Colonic mucosa (tissue), 4 donors: ENCODE results near the gene PCGF3. TPM values are rescaled to one million over a fixed set of nuclear protein-coding genes. Genes with fewer than 3 reads are reported as not detected.

Experiments used
- DNase-seq: peaks from one replicate; pipeline ENCODE4 v3.0.0-alpha.2; 2020
- H3K27ac ChIP-seq: fragments of 200-600 bp; one replicate; pipeline ENCODE4 v1.8.0; 2021
- H3K27me3 ChIP-seq: fragments of 200-600 bp; one replicate; pipeline ENCODE4 v1.8.0; 2021
- H3K36me3 ChIP-seq: fragments of 200-600 bp; one replicate; pipeline ENCODE4 v1.8.0; 2021
- H3K4me1 ChIP-seq: fragments of 200-600 bp; one replicate; pipeline ENCODE4 v1.8.0; 2021; ENCODE audit warnings: mild to moderate bottlenecking
- H3K4me3 ChIP-seq: fragments of 200-600 bp; one replicate; pipeline ENCODE4 v1.8.0; 2021
- H3K9ac ChIP-seq, 2 donors: one replicate each; pipeline ENCODE4 v1.7.0; 2013; ENCODE audit warnings: control low read depth in 2 of 2, low read depth in 2 of 2, low read length in 2 of 2
- H3K9me3 ChIP-seq: fragments of 200-600 bp; one replicate; pipeline ENCODE4 v1.8.0; 2021
- CTCF ChIP-seq: fragments of 200-600 bp; IDR thresholded peaks from one replicate; pipeline ENCODE4 v1.8.0; 2022; ENCODE audit warnings: antibody characterized with exemption, mild to moderate bottlenecking
- intact Hi-C: fragments of 100-400 bp; cut with DNase I; formaldehyde crosslinking; loops from one replicate; pipeline ENCODE4 v1.14.1; 2022
- total RNA-seq, 2 donors: library from RNA; stranded (reverse); fragmentation: NEBNext Ultra II Directional in 1 of 2; extraction: Animal tissue kit (Norgen Biotek cat#: 25700) in 1 of 2; gene quantifications; one replicate each; pipeline ENCODE4 v1.2.1, GENCODE V29; 2021
- donor health status: healthy.
- donor health status: DM: no; HTN: no; CAD: no.
- donor health status: DM: no; HTN: no; CAD: no.

PCGF3 gene
- total RNA-seq, 2 donors from 2014 or later, result 50.8 to 53.2 TPM

DNA sequence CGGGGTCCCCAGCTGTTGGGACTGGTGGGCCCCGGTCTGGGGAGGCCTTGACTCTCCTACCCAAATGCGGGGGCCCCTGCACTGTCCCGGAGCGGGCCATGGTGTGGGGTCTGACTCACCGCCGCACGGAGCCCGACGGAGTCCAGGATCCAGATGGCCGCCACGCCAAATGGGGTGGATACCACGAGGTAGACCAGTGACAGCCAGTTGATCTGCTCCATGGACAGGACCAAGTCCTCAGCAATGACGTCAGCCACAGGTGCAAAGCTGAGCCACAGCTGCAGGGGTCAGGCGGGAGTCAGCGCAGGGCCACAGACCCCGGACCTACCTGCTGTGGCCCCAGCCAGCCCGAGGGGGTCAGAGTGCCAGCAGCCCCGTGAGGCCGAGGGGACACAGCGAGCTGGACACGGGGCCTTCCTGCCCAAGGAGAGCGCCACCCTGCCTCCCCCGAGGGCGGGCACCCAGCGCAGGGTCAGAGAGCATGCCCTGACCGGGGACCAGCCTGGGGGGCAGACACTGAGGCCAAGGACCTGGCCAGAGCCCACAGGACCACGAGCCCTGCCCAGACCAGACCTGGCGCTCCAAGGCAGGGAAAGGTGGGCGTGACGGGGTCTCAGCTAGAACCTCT lies 19.1 kb upstream of the PCGF3 start:
- no peak overlapping the region for H3K9ac ChIP-seq
- H3K36me3 ChIP-seq, result no peaks in the 10 kb centered on the region
- no peak overlapping the region for H3K4me3 ChIP-seq
- H3K27me3 ChIP-seq, result no peaks in the 10 kb centered on the region
- H3K9me3 ChIP-seq, result no peaks in the 10 kb centered on the region
- no peak for DNase-seq
- TF ChIP-seq CTCF, result no peak
- intact Hi-C loops, result no loop called here
- H3K27ac ChIP-seq, result peak overlapping the region; percentile 74
- peaks cover 23% of the 10 kb centered on the region for H3K4me1 ChIP-seq

DNA sequence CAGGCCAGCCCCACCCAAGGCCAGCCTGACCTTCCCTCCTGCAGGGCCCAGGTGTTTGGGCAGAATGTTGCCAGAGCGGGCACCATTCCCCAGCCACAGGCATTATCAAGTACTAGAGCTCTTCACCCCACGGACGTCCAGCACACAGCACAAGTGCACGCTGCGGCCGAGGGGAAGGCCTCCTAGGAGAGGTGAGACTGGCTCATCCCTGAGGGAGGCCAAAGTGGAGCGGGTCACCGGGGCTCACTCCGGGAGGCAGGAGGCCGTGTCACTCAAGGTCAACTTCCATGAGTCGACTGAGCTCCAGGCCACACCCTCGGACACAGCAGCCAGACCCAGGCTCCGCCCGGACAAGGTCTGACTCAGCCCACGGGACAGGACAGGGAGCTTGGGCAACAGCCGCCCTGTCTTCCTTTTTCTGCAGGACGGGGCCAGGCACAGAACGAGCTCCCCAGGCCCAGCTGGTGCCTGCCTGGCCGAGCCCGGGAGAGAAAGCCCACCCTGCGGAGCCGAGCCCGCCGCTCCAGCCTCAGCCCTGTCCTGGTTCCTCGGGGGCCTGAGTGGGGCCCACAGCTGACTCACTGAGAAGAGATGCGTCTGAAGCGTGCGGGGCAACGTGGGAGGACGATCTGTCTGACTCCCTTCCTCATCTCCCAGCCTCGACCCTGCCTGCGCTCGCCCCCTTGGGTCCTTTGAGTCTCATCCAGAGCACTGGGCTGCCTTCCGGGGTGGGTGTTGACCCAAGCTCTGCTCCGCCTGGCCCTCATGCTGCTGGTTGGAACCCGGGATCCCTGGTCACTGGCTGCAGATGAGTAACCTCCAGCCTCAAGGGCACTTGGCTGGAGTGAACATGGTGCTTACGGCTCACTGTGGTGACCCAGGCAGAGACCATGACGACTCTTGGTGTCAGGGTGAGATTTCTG lies 18.3 kb upstream of the PCGF3 start:
- TF ChIP-seq CTCF, result no peak
- intact Hi-C loops, result no loop called here
- Histone ChIP-seq H3K9ac (peak overlapping the region in 1 of 2 donors; percentile 38), H3K4me1 (peaks cover 23% of the 10 kb centered on the region), H3K9me3 (no peaks in the 10 kb centered on the region), H3K27me3 (no peaks in the 10 kb centered on the region), H3K36me3 (no peaks in the 10 kb centered on the region), H3K27ac (peak overlapping the region; percentile 74), H3K4me3 (peak overlapping the region; percentile 41)
- DNase-seq, result peak; percentile 92

- Histone ChIP-seq H3K27ac (peak overlapping the region; percentile 74), H3K36me3 (no peaks in the 10 kb centered on the region), H3K4me3 (peak overlapping the region; percentile 41), H3K9ac (peak overlapping the region; percentile 75 to 82), H3K4me1 (peaks cover 19% of the 10 kb centered on the region), H3K27me3 (no peaks in the 10 kb centered on the region), H3K9me3 (no peaks in the 10 kb centered on the region)
- no peak for DNase-seq
- TF ChIP-seq CTCF, result no peak
- intact Hi-C loops, result no loop called here
Measured at GRCh38 chr4:687971-688853, 17.4 kb upstream of the PCGF3 start.

GRCh38 chr4:688854-689681 lies 16.6 kb upstream of the PCGF3 start, which contains the start of gene SLC49A3:
Gene SLC49A3, minus strand, starts transcription at chr4:689151. Its CDS starts 24 bp downstream, at chr4:689127.
- H3K27ac ChIP-seq, result peak within 1 kb of the TSS; percentile 74
- no peak for TF ChIP-seq CTCF
- DNase-seq, result no peak
- no peaks in the 10 kb centered on the region for H3K36me3 ChIP-seq
- peak within 1 kb of the TSS; percentile 41 for H3K4me3 ChIP-seq
- H3K4me1 ChIP-seq, result peaks cover 19% of the 10 kb centered on the region
- H3K9ac ChIP-seq, result peak within 1 kb of the TSS; percentile 75 to 82
- intact Hi-C loops, result no loop called here
- H3K9me3 ChIP-seq, result no peaks in the 10 kb centered on the region
- H3K27me3 ChIP-seq, result no peaks in the 10 kb centered on the region
